ENCODE results near the gene ATF6.

Gene ATF6

GRCh38 chr1:161844696-161845095, 78.6 kb downstream of the ATF6 start:
- Histone ChIP-seq H2BK5ac (ENCODE audit: low read length) (no peak overlapping the region), H3K23ac (ENCODE audit: low read depth, low read length, poor library complexity) (no peak overlapping the region), H2AK5ac (ENCODE audit: low read depth, low read length) (no peak overlapping the region)

GRCh38 chr1:161848676-161849075, 82.6 kb downstream of the ATF6 start:
- Histone ChIP-seq H3K27me3 (ENCODE audit: control insufficient read depth in 3 of 3, insufficient read depth in 3 of 3, low read depth in 1 of 3, low read length in 3 of 3) (no peaks in the 10 kb centered on the region), H2BK15ac (ENCODE audit: low read length) (no peak overlapping the region), H3K14ac (ENCODE audit: low read length) (no peak overlapping the region), H3K27ac (replicated peaks; ENCODE audit: low read length) (no peak overlapping the region), H2BK5ac (ENCODE audit: low read length) (no peak overlapping the region), H3K4ac (ENCODE audit: low read length) (no peak overlapping the region), H3K23ac (ENCODE audit: low read depth, low read length, poor library complexity) (no peak overlapping the region), H2BK120ac (ENCODE audit: low read depth, low read length) (no peak overlapping the region), H3K4me3 (ENCODE audit: low read length in 2 of 2) (no peak overlapping the region), H3K36me3 (replicated peaks in 1 of 2; ENCODE audit: control insufficient read depth in 2 of 2, insufficient read depth in 2 of 2, low read length in 2 of 2) (peaks cover 2 to 51% of the 10 kb centered on the region in 2 donors), H3K79me1 (ENCODE audit: low read depth, low read length) (no peaks in the 10 kb centered on the region), H3K18ac (ENCODE audit: low read length) (no peak overlapping the region), H3K4me1 (ENCODE audit: control insufficient read depth in 2 of 2, insufficient read depth in 1 of 2, low read depth in 1 of 2, low read length in 2 of 2) (no peaks in the 10 kb centered on the region), H2AFZ (ENCODE audit: low read length) (no peak overlapping the region), H3K4me2 (ENCODE audit: insufficient read depth, low read length, poor library complexity, severe bottlenecking) (no peak overlapping the region), H4K91ac (ENCODE audit: low read depth, low read length, poor library complexity) (no peak overlapping the region), H2BK12ac (ENCODE audit: low read length) (no peak overlapping the region), H3K9me3 (replicated peaks in 1 of 2; ENCODE audit: control insufficient read depth in 2 of 2, insufficient read depth in 1 of 2, low read depth in 1 of 2, low read length in 2 of 2) (no peaks in the 10 kb centered on the region), H4K8ac (ENCODE audit: low read depth, low read length) (no peak overlapping the region), H3K9ac (ENCODE audit: low read depth, low read length, poor library complexity) (no peak overlapping the region), H2AK5ac (ENCODE audit: low read depth, low read length) (no peak overlapping the region)
- DNase-seq (ENCODE audit: low spot score) = no peak
- no CpG with 5 or more reads among the region's 1 CpG for WGBS, 2 donors (ENCODE audit: extremely low coverage in 2 of 2, insufficient read length in 2 of 2, insufficient replicate concordance in 1 of 2)

More at GRCh38 chr1:161844696-161845095, 78.6 kb downstream of the ATF6 start:
- Histone ChIP-seq H3K27me3 (ENCODE audit: control insufficient read depth in 3 of 3, insufficient read depth in 3 of 3, low read depth in 1 of 3, low read length in 3 of 3) (no peaks in the 10 kb centered on the region), H4K91ac (ENCODE audit: low read depth, low read length, poor library complexity) (no peak overlapping the region), H2AFZ (ENCODE audit: low read length) (no peak overlapping the region), H2BK15ac (ENCODE audit: low read length) (no peak overlapping the region), H3K9ac (ENCODE audit: low read depth, low read length, poor library complexity) (no peak overlapping the region), H3K9me3 (replicated peaks in 1 of 2; ENCODE audit: control insufficient read depth in 2 of 2, insufficient read depth in 1 of 2, low read depth in 1 of 2, low read length in 2 of 2) (peaks cover 0 to 2% of the 10 kb centered on the region in 2 donors), H3K36me3 (replicated peaks in 1 of 2; ENCODE audit: control insufficient read depth in 2 of 2, insufficient read depth in 2 of 2, low read length in 2 of 2) (peaks cover 3 to 33% of the 10 kb centered on the region in 2 donors), H3K4me1 (ENCODE audit: control insufficient read depth in 2 of 2, insufficient read depth in 1 of 2, low read depth in 1 of 2, low read length in 2 of 2) (no peaks in the 10 kb centered on the region), H3K4ac (ENCODE audit: low read length) (no peak overlapping the region), H2BK120ac (ENCODE audit: low read depth, low read length) (no peak overlapping the region), H3K18ac (ENCODE audit: low read length) (no peak overlapping the region), H3K14ac (ENCODE audit: low read length) (no peak overlapping the region), H4K8ac (ENCODE audit: low read depth, low read length) (no peak overlapping the region), H3K79me1 (ENCODE audit: low read depth, low read length) (no peaks in the 10 kb centered on the region), H3K4me2 (ENCODE audit: insufficient read depth, low read length, poor library complexity, severe bottlenecking) (no peak overlapping the region), H3K4me3 (ENCODE audit: low read length in 2 of 2) (no peak overlapping the region), H3K27ac (replicated peaks; ENCODE audit: low read length) (no peak overlapping the region), H2BK12ac (ENCODE audit: low read length) (no peak overlapping the region)
- no peak for DNase-seq (ENCODE audit: low spot score)

GRCh38 chr1:161849518-161849917, 83.4 kb downstream of the ATF6 start:
- no peaks in the 10 kb centered on the region for H3K27me3 ChIP-seq (ENCODE audit: control insufficient read depth in 3 of 3, insufficient read depth in 3 of 3, low read depth in 1 of 3, low read length in 3 of 3)
- no peak overlapping the region for H2BK12ac ChIP-seq (ENCODE audit: low read length)
- H2AFZ ChIP-seq (ENCODE audit: low read length) = no peak overlapping the region
- no peak overlapping the region for H3K23ac ChIP-seq (ENCODE audit: low read depth, low read length, poor library complexity)
- H3K4me3 ChIP-seq (ENCODE audit: low read length in 2 of 2) = no peak overlapping the region
- no peak overlapping the region for H2BK15ac ChIP-seq (ENCODE audit: low read length)
- no peak overlapping the region for H2BK120ac ChIP-seq (ENCODE audit: low read depth, low read length)
- H4K8ac ChIP-seq (ENCODE audit: low read depth, low read length) = no peak overlapping the region
- H3K27ac ChIP-seq (replicated peaks; ENCODE audit: low read length) = no peak overlapping the region
- no peak overlapping the region for H2AK5ac ChIP-seq (ENCODE audit: low read depth, low read length)
- H3K36me3 ChIP-seq (replicated peaks in 1 of 2; ENCODE audit: control insufficient read depth in 2 of 2, insufficient read depth in 2 of 2, low read length in 2 of 2) = peaks cover 2 to 56% of the 10 kb centered on the region in 2 donors
- no peaks in the 10 kb centered on the region for H3K9me3 ChIP-seq (replicated peaks in 1 of 2; ENCODE audit: control insufficient read depth in 2 of 2, insufficient read depth in 1 of 2, low read depth in 1 of 2, low read length in 2 of 2)
- no peak overlapping the region for H3K14ac ChIP-seq (ENCODE audit: low read length)
- no peak overlapping the region for H3K4me2 ChIP-seq (ENCODE audit: insufficient read depth, low read length, poor library complexity, severe bottlenecking)
- no peak overlapping the region for H3K9ac ChIP-seq (ENCODE audit: low read depth, low read length, poor library complexity)
- no peak overlapping the region for H2BK5ac ChIP-seq (ENCODE audit: low read length)
- H3K4ac ChIP-seq (ENCODE audit: low read length) = no peak overlapping the region
- no peak overlapping the region for H4K91ac ChIP-seq (ENCODE audit: low read depth, low read length, poor library complexity)
- no peaks in the 10 kb centered on the region for H3K4me1 ChIP-seq (ENCODE audit: control insufficient read depth in 2 of 2, insufficient read depth in 1 of 2, low read depth in 1 of 2, low read length in 2 of 2)
- no peak for DNase-seq (ENCODE audit: low spot score)
- no peak overlapping the region for H3K18ac ChIP-seq (ENCODE audit: low read length)
- H3K79me1 ChIP-seq (ENCODE audit: low read depth, low read length) = no peaks in the 10 kb centered on the region

GRCh38 chr1:161855260-161855659, 89.1 kb downstream of the ATF6 start:
- Histone ChIP-seq H2AFZ (ENCODE audit: low read length) (no peak overlapping the region), H3K9me3 (replicated peaks in 1 of 2; ENCODE audit: control insufficient read depth in 2 of 2, insufficient read depth in 1 of 2, low read depth in 1 of 2, low read length in 2 of 2) (no peaks in the 10 kb centered on the region), H2BK12ac (ENCODE audit: low read length) (no peak overlapping the region), H3K9ac (ENCODE audit: low read depth, low read length, poor library complexity) (no peak overlapping the region), H4K8ac (ENCODE audit: low read depth, low read length) (no peak overlapping the region), H3K14ac (ENCODE audit: low read length) (no peak overlapping the region), H3K27ac (replicated peaks; ENCODE audit: low read length) (no peak overlapping the region), H3K18ac (ENCODE audit: low read length) (no peak overlapping the region), H2AK5ac (ENCODE audit: low read depth, low read length) (no peak overlapping the region), H4K91ac (ENCODE audit: low read depth, low read length, poor library complexity) (no peak overlapping the region), H3K4me2 (ENCODE audit: insufficient read depth, low read length, poor library complexity, severe bottlenecking) (no peak overlapping the region), H2BK120ac (ENCODE audit: low read depth, low read length) (no peak overlapping the region), H3K27me3 (ENCODE audit: control insufficient read depth in 3 of 3, insufficient read depth in 3 of 3, low read depth in 1 of 3, low read length in 3 of 3) (no peaks in the 10 kb centered on the region), H3K23ac (ENCODE audit: low read depth, low read length, poor library complexity) (no peak overlapping the region), H3K4me3 (ENCODE audit: low read length in 2 of 2) (no peak overlapping the region), H3K4me1 (ENCODE audit: control insufficient read depth in 2 of 2, insufficient read depth in 1 of 2, low read depth in 1 of 2, low read length in 2 of 2) (no peaks in the 10 kb centered on the region), H3K36me3 (replicated peaks in 1 of 2; ENCODE audit: control insufficient read depth in 2 of 2, insufficient read depth in 2 of 2, low read length in 2 of 2) (peaks cover 2 to 43% of the 10 kb centered on the region in 2 donors), H3K4ac (ENCODE audit: low read length) (no peak overlapping the region), H2BK5ac (ENCODE audit: low read length) (no peak overlapping the region), H2BK15ac (ENCODE audit: low read length) (no peak overlapping the region), H3K79me1 (ENCODE audit: low read depth, low read length) (no peaks in the 10 kb centered on the region)
- no CpG with 5 or more reads among the region's 1 CpG for WGBS, 2 donors (ENCODE audit: extremely low coverage in 2 of 2, insufficient read length in 2 of 2, insufficient replicate concordance in 1 of 2)
- DNase-seq (ENCODE audit: low spot score) = no peak

Measured in neuronal stem cell (in vitro differentiated cells).